Fibroblast of villous mesenchyme (primary cell): Measurements from ENCODE around the gene CDH26. TPM values are rescaled to one million over a fixed set of nuclear protein-coding genes. Genes with fewer than 3 reads are reported as not detected.

Experiments used
- DNase-seq: peaks from one replicate; pipeline ENCODE4 v3.0.0-alpha.2; 2010; ENCODE audit warnings: low read depth
- H3K4me3 ChIP-seq: 2 replicates; pipeline ENCODE4 v1.5.1; 2011; ENCODE audit warnings: low read depth, mild to moderate bottlenecking, low read length
- total RNA-seq: library from RNA; depleted of rRNA; stranded (reverse); fragments of >200 nt; gene quantifications from 2 replicates; pipeline ENCODE4 v1.2.3, GENCODE V29; 2012
- TF ChIP-seq, protein P1 (sequence below): IDR thresholded peaks from 2 replicates; pipeline ENCODE4 v1.5.1; 2012; ENCODE audit warnings: low read depth, mild to moderate bottlenecking, low read length; ENCODE audit not compliant: insufficient read depth

CDH26 gene
- total RNA-seq, 1 donor = 0.86 TPM

- no peak for DNase-seq
- TF ChIP-seq, protein P1, sequence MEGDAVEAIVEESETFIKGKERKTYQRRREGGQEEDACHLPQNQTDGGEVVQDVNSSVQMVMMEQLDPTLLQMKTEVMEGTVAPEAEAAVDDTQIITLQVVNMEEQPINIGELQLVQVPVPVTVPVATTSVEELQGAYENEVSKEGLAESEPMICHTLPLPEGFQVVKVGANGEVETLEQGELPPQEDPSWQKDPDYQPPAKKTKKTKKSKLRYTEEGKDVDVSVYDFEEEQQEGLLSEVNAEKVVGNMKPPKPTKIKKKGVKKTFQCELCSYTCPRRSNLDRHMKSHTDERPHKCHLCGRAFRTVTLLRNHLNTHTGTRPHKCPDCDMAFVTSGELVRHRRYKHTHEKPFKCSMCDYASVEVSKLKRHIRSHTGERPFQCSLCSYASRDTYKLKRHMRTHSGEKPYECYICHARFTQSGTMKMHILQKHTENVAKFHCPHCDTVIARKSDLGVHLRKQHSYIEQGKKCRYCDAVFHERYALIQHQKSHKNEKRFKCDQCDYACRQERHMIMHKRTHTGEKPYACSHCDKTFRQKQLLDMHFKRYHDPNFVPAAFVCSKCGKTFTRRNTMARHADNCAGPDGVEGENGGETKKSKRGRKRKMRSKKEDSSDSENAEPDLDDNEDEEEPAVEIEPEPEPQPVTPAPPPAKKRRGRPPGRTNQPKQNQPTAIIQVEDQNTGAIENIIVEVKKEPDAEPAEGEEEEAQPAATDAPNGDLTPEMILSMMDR = no peak
- H3K4me3 ChIP-seq = no peak overlapping the region
These were observed 41.3 kb downstream of the CDH26 start for GRCh38 chr20:59999502-59999901.

DNA sequence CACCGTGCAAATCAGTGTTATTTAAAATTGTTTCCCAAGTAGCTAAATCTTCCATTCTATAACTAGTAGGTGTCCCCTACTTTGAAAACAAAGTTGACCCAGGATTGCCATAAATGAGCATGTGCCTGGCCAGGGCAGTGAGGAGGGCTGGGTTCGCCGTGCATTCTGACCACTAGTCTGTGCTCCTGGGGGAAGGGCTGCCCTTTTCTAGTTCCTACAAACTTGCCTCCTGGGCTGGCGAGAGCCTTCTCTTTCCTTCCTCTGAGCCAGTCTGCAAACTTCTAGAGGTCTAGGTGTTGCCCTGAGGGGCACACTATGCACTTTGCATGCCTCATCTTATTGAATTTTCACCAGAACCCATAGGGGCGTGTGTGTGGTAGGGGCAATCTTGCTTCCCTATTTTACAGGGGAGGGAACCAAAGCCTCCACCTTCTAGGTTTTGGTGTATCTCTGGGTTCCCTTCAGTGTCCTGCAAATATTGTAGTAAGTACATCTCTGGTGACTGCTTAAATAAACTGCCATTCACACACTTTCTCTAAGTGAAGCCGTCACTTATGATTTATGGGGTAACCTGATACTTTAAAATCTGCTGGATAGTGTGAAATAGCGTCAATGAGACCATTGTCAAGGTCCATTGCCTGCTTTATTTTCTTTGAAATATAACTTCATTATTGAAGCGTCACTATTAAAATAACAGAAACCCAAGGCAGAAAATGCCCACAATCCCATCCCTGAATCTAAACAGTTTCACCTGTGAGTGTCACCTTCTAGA is 42.2 kb downstream of the CDH26 start:
- TF ChIP-seq, protein P1 = no peak
- H3K4me3 ChIP-seq = no peak overlapping the region
- no peak for DNase-seq

DNA sequence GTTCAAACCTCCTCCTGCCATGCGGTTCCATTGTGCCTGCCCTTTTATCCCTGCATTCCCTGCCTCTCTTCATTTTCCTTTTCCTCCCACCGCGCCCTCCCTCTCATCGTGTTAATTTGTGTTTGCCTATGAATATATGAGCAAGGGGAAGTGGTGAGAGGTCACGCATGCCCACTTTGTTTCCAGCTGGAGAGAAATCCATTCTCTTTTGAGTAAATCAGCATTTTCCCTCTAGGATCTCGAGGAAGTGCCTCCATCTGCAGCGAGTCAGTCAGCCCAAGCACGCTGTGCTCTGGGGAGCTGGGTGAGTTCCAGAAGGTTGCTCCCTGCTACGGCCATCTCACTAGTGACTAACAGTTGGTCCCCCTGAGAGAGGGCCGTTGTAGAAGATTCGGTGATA is 42.9 kb downstream of the CDH26 start:
- TF ChIP-seq, protein P1 = no peak
- no peak for DNase-seq

GRCh38 chr20:60003776-60004175 is 45.6 kb downstream of the CDH26 start:
- DNase-seq = no peak
- TF ChIP-seq, protein P1 = no peak
- no peak overlapping the region for H3K4me3 ChIP-seq

More for the DNA sequence above, 42.9 kb downstream of the CDH26 start:
- no peak overlapping the region for H3K4me3 ChIP-seq

- no peak overlapping the region for H3K4me3 ChIP-seq
- no peak for DNase-seq
- TF ChIP-seq, protein P1 = no peak
These were observed 48.0 kb downstream of the CDH26 start for GRCh38 chr20:60006261-60006660.

DNA sequence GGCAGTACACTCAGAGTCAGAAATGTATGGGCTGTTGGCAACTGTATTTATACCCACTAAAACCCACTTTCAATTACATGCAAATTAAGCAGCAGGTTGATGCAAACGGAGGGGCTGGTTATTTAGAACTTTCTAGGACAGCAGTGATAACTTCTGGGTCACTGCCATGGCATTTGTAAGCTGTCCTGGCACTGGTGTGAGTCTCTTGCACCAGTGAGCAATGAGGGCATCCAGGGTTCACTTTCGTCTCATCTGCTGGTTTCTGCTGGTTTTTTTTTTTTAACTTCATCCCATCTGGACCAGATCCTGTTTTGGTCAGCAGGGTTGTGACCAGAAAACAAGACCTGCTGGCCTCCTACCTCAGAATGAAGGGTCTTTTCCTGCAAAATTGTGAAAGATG is 49.2 kb downstream of the CDH26 start:
- TF ChIP-seq, protein P1 = no peak
- H3K4me3 ChIP-seq = no peak overlapping the region
- DNase-seq = no peak
